HG03175 (cell line): Measurements from ENCODE around the gene PHF3.
A peak's percentile ranks its signal among the peaks of the same experiment; 100 is the strongest.

Experiments used
- ATAC-seq: cut with Tn5 transposase; IDR thresholded peaks from one replicate; pipeline ENCODE4 v1.9.1; 2021; ENCODE audit warnings: mild to moderate bottlenecking, moderate library complexity; ENCODE audit not compliant: unreplicated experiment

PHF3 gene

DNA sequence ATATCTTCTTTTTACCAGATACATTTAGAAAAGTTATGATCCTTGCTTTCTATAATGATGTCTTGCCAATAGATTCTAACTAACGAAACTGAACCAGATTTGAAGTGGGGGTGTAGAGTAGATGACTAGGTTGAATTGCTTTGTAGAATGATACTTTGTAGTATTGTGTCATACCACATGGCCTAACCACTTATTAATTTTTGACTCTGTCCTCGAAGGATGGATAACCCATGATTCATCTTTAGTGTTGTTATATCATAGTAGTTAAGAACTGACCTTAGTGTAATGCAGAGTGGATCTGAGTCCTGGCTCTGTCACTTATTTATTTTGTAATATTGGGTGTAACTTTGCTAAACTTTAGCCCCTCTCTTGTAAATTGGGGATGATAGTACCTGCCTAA, 4.5 kb downstream of the PHF3 start:
- ATAC-seq = no peak

DNA sequence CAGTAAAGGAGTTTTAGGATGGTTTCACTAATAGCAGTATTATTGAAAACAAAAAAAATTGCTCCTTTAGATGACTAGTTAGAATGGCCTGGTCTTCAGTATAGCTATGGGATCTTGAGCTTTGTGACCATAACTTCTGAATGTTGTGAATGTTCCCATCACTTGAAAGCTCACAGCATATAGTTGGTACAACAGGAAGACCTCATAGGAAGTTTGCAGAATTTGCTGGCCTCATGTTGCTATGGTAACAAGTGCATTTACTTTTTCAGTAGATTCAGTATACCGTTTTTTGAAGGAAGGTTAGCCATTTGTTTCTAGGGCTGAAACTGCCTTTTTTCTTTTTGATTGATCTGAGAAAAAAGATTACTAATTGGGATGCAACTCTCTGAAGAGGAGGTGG, 8.3 kb downstream of the PHF3 start:
- peak; percentile 49 for ATAC-seq

DNA sequence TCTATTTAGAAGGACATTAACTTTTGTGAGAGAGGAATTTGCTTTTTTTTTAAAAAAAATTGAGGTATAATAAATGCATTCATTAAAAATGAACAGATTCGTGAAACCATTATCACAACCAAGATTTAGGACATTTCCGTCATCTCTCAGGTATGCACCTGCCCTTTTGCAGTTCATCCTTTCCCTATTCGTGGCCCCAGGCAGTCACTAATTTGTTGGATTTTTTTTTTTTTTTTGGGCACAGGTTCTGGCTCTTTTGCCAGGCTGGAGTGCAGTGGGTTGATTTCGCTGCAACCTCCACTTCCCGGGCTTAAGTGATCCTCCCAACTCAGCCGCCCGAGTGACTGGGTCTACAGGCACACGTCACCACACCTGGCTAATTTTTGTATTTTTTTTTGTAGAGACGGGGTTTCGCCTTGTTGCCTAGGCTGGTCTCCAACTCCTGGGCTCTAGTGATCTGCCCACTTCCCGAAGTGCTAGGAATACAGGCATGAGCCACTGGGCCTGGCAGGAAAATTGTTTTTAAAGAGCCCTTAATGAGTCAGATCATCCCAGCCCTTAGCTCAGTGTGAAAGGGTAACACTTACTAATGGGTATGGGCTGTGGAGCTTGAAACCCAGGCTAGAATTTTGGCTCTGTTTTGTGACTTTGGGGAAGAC, 9.2 kb downstream of the PHF3 start:
- no peak for ATAC-seq

DNA sequence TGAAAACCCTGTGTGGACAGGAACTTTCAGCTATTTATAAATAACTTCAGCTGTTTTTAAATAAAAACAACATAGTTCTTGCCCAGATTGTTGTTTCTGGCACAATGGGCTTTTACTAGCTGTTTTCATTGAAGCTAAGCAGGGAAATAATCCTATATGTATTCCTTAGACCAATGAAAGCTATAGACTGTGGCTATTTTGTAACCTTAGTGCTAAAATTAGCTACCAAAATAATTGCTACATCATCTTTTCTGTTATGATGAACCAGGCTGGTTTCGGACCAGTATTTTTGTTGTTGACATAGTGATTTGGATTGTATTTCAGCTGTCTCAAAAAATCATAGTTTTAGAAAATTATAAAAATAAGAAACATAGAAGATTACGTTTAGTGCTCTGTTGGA, 13.7 kb downstream of the PHF3 start:
- no peak for ATAC-seq

DNA sequence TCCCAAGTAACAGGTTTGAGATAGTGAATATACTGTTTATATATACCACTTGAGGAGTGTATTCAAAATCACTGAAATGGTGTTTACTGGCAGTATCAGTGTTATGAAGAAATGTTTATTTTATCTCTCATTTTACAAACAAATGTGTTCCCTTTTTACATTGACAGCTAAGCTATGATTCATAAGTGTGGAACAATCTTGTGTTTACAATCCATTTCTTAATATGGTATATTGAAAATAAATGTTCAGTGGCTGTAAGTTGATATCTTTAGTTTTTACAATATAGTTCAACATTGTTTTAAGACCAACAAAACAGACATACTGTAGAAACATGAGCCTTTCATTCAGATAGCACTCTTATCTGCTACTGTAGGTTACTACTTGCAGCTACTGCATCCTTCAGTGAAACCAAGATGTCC, 14.3 kb downstream of the PHF3 start:
- no peak for ATAC-seq

DNA sequence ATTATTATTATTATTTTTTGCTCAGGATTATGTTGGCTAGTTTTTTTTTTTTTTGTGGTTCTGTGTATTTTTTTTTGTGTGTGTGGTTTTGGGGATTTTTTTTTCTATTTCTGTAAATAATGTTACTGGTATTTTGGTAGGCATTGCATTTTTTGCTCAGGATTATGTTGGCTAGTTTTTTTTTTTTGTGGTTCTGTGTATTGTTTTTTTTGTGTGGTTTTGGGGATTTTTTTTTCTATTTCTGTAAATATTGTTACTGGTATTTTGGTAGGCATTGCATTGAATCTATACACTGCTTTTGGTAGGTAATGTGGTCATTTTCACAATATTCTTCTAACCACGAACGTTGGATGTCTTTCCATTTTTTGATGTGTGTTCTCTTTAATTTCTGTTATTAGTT, 17.4 kb downstream of the PHF3 start:
- no peak for ATAC-seq

DNA sequence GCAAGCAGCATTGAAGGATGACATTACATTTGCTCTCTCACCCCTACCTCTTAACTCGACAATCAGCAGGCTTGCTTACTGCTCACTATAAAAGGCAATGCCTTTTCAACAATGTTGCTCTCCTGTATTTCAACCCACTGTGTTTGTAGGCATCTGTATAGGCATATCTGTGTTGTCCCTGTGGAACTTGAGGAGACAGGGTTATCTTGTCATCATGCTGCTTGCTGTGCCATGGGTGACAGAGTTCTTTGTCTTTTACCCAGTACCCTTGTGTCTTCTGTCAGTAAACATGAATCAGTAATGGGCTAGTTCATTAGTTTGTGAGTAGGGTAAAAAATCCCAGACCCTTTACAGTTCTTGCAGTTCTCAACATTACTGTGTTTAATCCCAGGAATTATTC, 25.2 kb downstream of the PHF3 start:
- ATAC-seq = no peak

DNA sequence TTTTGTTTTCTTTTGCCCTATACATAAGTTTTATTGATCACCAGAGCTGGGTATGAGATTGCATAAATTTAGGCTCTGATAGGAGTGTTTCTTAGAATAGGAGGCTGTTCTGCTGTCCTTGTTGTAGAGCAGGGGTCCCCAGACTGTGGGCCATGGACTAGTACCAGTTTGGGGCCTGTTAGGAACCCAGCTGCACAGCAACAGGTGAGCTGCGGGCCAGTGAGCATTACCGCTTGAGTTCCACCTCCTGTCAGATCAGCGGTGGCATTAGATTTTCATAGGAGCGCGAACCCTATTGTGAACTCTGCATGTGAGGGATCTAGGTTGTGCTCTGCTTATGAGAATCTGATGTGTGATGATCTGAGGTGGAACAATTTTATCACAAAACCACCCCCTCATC, 26.2 kb downstream of the PHF3 start:
- ATAC-seq = no peak

DNA sequence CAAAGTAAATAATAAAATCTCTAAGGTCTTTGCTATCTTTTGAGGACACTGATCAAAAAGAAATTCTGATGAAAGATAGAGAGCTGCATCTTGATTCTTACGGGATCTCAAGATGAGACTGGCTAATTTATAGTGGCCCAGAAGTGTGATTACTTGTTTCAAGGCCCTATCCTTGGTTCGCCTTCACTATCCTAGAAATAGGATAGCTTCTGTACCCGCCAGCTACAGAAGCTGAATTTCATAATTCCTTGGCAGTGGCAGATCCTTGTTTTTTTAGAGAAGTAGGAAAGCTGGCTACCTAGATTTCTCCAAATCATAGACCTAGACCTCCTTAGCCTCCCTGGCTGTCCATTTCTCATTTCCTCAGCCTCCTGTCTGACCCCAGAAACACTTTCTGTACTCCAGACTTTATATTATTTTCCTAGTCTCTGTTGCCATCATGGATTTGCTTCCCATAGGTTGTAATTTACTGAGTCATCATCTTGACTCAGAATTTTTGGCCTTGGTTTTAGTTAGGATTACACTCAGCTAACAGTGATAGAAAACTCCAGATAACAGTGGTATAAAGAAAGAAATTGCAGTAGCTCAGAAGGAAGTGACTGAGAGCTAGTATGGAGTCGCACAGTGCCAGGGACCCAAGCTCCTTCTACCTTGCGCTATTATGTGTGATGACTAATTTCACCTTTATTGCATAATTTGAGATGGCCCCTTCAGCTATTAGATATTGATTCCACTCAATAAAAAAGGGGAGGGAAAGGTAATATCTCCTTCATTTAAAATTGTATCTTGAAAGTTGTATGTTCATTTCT, 27.7 kb downstream of the PHF3 start:
- ATAC-seq = no peak

DNA sequence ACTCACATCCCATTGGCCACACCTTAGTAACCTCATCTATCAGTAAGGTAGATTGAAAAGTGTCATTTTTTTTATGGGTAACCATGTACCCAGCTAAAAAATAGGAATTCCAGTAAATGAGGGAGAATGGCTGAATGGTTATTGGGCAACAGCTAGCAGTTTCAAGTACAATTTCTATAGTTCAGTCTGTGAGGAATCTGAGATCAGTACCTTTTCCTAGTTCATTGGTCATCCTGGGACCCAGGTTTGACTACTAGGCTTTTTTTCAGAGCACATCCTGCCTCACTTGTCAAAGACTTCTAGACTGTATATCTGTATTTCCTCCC, 28.3 kb downstream of the PHF3 start:
- no peak for ATAC-seq

DNA sequence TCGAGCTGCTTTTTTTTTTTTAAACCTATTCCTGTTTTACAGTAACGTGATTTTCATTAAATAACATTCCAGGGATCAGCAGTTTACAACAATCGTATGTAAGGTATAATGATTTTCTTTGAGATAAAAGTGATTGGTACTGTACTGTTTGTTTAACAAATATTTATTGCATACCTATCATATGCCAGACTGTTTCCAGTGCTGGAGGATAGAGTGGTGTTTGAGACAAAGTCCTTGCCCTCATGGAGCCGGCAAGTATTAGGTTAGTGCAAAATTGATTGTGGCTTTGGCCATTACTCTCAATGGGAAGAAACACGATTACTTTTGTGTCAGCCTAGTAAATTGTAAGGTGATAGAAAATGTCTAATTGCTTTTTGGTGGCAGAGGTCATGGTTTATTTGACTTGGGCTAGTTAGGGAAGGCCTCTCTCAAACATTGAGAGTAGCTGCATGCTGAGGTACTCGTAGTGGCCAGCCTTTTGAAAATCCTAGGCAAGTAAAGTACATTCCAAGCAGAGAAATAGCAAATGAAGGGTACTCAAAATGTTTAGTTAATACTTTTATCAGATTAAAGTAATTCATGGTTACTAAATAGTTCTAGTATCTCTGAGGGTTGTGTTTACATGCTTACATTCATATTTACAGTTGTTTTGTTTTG, 35.6 kb downstream of the PHF3 start:
- ATAC-seq = no peak

DNA sequence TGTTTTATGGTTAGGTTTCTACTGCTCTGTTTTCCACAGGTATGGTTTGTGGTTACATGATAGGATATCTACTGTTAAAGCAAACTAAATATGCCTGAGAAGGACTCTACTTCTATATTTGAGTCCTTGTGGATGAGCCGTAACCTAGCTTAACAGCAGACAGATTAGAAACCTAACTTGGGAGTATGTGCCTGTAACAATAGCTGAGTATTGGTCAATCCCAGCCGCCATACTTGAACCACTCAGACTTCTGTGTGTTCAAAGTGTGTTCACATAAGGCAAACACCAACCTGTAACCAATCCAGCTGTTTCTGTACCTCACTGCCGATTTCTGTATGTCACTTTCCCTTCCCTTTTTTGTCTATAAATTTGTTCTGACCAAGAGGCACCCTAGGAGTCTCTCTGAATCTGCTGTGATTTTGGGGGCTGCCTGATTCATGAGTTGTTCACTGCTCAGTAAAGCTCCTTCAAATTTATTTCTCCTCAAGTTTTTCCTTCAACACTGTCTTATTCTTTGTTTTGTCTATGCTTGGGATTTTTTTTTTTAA, 37.1 kb downstream of the PHF3 start:
- ATAC-seq = no peak

DNA sequence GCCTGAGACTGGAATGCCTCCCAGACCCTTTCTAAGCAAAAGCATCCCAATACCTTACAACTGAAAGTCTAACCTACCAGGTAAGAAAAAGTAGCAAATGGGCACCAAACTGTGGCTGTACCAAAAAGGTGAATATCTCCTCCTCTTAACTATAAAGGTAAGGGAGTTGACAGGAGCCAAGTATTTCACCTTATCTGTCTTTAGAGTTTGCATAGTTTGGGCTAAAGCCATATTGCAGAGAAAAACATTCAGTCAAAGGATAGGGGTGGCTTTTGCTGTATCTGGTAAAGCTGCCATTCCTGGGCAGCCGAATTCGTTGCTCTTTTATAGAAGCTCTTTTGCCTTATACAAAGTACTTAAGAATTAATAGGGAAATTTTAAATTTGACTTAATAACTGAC, 38.1 kb downstream of the PHF3 start:
- no peak for ATAC-seq

DNA sequence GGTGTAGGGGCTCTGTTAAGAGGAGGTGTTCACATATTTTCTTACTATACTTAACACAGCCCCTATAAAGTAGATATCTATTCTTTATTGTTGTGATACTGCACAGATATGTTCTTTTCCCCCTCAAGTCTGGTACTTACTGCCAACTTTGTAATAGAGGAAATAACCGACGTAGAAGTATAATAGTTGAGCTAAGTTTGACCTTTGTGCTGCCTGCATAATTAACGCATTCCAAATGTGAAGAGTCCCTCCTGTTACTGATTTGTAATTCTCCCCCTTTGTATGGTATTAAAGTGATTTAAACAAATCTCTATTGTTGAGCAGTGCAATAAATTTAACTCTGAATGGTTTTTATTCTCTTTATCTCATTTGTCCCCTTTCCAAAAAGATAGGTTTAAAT, 39.0 kb downstream of the PHF3 start:
- no peak for ATAC-seq

DNA sequence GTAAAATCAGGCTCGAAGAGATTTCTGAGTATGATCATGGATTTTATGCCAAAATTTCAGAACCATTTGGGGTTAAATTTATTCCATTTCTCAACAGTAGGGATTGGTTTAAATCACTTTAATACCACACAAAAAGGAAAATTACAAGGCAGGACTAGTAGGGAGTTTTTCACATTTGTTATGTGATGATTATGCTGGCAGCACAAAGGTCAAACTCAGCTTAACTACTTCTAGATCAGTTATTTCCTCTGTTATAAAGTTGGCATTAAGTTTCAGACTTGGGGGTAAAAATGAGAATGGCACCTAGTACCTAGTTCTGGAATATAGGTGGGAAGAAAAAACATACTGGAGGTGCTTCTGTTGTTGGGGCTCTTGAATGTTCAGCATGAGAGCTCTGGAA, 39.5 kb downstream of the PHF3 start:
- no peak for ATAC-seq

DNA sequence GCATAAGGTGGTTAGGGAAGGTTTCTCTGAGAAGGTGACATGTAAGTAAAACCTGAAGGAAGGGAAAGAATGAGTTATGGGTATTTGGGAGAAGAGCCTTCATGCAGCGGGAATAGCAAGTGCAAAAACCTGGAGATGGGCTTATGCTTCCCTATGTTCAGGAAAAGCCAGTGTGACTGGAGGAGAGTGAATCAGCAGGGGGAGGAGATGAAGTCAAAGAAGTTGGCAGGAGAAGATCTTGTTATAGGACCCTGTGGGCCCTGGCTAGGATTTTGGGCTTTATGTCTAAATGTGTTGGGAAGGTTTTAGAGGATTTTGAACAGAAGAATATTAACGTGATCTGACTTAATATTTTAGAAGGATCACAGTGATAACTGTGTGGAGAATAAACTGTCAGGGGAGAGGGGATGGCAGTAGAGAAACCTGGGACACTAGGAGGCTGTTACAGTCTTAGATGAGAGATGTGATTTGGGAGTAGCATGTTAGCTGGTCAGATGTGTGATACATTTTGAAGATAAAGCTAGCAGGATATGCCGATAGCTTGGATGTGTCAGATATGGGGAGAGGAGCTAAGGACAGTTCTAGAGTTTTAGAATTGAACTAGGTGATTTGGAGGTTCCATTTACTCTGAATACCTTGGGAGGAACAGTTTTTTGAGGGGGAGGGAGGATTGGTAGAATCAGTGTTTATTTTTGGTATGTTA, 41.0 kb downstream of the PHF3 start:
- ATAC-seq = no peak

DNA sequence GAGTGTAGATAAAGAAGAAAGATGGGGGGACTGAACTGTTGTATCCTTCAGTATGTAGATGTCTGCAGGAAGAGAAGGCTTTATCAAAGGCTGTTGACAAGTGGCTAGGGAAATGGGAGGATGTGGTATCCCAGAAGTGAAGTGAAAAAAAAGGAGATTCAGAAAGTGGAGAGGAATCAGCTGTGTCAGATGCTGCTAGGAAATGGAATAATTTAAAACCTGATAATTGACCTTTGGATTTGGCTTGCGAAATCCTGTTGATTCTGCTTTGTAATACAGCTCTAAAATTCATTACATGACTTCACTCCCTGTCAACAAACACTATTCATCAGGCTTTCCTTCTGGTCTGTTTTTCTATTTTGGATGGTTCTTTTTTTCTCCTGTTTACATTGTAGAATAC, 41.7 kb downstream of the PHF3 start:
- no peak for ATAC-seq

DNA sequence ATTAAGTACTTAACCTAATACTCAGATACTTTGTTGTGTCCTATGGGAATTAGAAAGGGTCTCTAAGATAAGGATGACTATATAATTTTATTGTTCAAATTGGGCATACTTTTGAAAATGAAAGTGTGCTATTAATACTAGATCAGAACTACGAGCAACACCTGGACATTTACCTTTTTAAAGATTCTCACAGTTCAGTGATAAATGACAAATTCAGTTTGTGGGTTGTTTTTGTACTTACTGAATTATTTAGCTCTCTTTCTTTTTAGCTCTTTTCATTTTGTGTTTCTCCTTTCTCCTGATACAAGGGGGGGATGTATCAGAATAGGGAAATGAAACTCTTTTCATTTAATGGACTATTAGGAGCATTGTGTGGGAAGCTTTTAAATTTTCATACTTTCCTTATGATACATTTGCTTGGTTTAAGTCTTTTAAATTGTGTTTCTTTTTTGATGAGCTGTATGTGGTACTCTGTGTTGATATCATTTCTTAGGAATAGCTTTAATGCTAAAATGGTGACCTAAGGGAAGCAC, 47.5 kb downstream of the PHF3 start:
- ATAC-seq = no peak

DNA sequence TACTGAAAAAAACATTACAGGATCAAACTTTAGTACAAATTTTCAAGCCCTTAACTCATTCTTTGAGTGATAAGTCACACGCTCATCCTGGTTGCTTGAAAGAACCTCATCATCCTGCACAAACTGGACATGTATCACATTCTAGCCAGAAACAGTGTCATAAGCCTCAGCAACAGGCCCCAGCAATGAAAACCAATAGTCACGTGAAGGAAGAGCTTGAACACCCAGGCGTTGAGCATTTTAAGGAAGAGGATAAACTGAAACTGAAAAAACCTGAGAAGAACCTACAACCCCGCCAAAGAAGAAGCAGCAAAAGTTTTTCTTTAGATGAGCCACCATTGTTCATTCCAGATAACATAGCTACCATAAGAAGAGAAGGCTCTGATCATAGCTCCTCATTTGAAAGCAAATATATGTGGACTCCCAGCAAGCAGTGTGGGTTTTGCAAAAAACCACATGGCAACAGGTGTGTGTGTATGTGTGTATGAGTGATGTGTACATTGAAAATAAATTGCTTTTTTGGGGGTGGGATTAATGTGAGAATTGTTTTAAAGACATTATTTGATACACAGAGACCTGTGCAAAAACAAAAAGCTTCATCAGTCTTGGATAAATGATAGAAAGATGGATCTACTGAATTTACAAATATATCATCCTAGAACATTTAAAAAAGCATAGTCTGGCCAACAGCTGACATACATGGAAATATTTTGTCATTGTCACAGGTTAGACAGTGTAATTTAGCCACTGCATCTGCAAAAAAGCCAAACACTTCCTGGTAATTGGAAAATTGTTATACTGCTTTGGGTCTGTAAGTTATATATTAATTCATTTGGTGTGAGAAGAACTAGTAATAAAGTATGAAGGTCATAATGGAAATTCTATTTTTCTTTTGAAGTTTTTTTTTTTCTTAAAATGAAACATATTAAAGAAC, 50.1 kb downstream of the PHF3 start:
- ATAC-seq = peak; percentile 90

DNA sequence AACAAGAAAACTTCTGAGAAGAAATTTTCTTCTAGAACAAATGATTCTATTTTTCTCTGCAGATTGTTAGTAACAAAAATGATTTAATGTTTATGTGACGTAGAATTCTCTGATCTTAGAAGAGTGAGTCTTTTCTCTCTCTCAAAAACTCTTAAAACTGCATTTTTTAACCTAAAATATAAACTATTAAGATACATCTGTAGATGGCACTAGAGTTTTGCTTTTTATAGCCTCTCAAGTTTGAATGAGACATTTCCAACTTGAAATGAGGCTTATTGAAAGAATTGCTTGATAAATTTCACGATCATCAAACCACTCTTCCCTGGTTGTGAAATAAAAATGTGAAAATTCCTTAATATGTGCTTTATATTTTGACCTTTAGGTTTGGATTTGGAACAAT, 53.8 kb downstream of the PHF3 start:
- no peak for ATAC-seq
